ENCODE data around the gene CLPSL1.

DNA sequence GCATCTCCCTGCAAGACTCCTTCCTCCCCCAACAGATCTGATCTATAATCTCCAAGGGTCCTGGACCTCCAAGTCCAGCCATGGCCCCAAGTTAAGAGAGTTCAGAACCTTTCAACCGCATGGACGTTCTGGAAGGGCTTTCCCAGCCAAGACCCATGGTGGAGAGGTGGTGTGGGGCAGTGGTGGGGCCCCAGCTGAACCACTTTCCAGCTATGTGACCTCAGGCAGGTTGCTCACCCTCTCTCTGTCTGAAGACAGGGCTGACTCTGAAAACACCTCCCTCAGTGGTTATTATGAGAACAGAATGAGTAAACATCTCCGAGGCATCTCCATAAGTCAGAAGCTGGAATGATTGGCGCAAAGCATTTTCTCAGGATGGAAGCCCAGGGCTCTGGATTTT is 15.4 kb downstream of the CLPSL1 start:
- TF ChIP-seq, protein P1, sequence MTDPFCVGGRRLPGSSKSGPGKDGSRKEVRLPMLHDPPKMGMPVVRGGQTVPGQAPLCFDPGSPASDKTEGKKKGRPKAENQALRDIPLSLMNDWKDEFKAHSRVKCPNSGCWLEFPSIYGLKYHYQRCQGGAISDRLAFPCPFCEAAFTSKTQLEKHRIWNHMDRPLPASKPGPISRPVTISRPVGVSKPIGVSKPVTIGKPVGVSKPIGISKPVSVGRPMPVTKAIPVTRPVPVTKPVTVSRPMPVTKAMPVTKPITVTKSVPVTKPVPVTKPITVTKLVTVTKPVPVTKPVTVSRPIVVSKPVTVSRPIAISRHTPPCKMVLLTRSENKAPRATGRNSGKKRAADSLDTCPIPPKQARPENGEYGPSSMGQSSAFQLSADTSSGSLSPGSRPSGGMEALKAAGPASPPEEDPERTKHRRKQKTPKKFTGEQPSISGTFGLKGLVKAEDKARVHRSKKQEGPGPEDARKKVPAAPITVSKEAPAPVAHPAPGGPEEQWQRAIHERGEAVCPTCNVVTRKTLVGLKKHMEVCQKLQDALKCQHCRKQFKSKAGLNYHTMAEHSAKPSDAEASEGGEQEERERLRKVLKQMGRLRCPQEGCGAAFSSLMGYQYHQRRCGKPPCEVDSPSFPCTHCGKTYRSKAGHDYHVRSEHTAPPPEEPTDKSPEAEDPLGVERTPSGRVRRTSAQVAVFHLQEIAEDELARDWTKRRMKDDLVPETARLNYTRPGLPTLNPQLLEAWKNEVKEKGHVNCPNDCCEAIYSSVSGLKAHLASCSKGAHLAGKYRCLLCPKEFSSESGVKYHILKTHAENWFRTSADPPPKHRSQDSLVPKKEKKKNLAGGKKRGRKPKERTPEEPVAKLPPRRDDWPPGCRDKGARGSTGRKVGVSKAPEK (CRISPR knock-in tag; IDR thresholded peaks at IDR 0.05; ENCODE audit: borderline replicate concordance) = no peak
- TF ChIP-seq SETDB1 (CRISPR knock-in tag; IDR thresholded peaks at IDR 0.05; ENCODE audit: borderline replicate concordance) = no peak
- TF ChIP-seq, protein P2, sequence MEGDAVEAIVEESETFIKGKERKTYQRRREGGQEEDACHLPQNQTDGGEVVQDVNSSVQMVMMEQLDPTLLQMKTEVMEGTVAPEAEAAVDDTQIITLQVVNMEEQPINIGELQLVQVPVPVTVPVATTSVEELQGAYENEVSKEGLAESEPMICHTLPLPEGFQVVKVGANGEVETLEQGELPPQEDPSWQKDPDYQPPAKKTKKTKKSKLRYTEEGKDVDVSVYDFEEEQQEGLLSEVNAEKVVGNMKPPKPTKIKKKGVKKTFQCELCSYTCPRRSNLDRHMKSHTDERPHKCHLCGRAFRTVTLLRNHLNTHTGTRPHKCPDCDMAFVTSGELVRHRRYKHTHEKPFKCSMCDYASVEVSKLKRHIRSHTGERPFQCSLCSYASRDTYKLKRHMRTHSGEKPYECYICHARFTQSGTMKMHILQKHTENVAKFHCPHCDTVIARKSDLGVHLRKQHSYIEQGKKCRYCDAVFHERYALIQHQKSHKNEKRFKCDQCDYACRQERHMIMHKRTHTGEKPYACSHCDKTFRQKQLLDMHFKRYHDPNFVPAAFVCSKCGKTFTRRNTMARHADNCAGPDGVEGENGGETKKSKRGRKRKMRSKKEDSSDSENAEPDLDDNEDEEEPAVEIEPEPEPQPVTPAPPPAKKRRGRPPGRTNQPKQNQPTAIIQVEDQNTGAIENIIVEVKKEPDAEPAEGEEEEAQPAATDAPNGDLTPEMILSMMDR (CRISPR knock-in tag; IDR thresholded peaks at IDR 0.05) = no peak
